Neural cell (in vitro differentiated cells): ENCODE results near the gene CSRNP3. TPM values are rescaled to one million over a fixed set of nuclear protein-coding genes. Genes with fewer than 3 reads are reported as not detected.
A peak's percentile ranks its signal among the peaks of the same experiment; 100 is the strongest.

Experiments used
- H2AFZ ChIP-seq: fragments of 200-600, 300-800 bp; sonication (generic), shearing (Covaris generic); 2 replicates; pipeline ENCODE4 v1.6.0; 2014; ENCODE audit warnings: low read depth, mild to moderate bottlenecking, antibody characterized with exemption, low read length, moderate library complexity
- H3F3A ChIP-seq: fragments of 200-600 bp; shearing (Covaris generic); 2 replicates; pipeline ENCODE4 v1.6.1; 2016; ENCODE audit warnings: mild to moderate bottlenecking, moderate library complexity, mixed read lengths, antibody characterized with exemption, low read length; ENCODE audit not compliant: insufficient read depth, poor library complexity, severe bottlenecking
- H3K27ac ChIP-seq: fragments of 200-600, 300-800 bp; sonication (generic), shearing (Covaris generic); 2 replicates; pipeline ENCODE4 v1.5.1; 2014; ENCODE audit warnings: mild to moderate bottlenecking, low read length, moderate library complexity
- H3K27me3 ChIP-seq: fragments of 300-800, 200-600 bp; sonication (generic), shearing (Covaris generic); 2 replicates; pipeline ENCODE4 v1.6.0; 2014; ENCODE audit warnings: mild to moderate bottlenecking, low read depth, low read length, moderate library complexity; ENCODE audit not compliant: insufficient read depth
- H3K36me3 ChIP-seq: fragments of 300-800, 200-600 bp; sonication (generic), shearing (Covaris generic); 2 replicates; pipeline ENCODE4 v1.5.1; 2014; ENCODE audit warnings: mild to moderate bottlenecking, antibody characterized with exemption, low read length, moderate library complexity; ENCODE audit not compliant: insufficient read depth
- H3K4me2 ChIP-seq: fragments of 300-800, 200-600 bp; sonication (generic), shearing (Covaris generic); 2 replicates; pipeline ENCODE4 v1.6.0; 2014; ENCODE audit warnings: mild to moderate bottlenecking, low read length
- H3K4me3 ChIP-seq: fragments of 300-800, 200-600 bp; sonication (generic), shearing (Covaris generic); 2 replicates; pipeline ENCODE4 v1.5.1; 2014; ENCODE audit warnings: mild to moderate bottlenecking, low read length, moderate library complexity
- H3K79me2 ChIP-seq: fragments of 200-600 bp; shearing (Covaris generic); replicated peaks from 2 replicates; pipeline ENCODE4 v1.6.0; 2014; ENCODE audit warnings: mild to moderate bottlenecking, low read length, moderate library complexity; ENCODE audit not compliant: insufficient read depth
- H3K9ac ChIP-seq: fragments of 300-800, 200-600 bp; sonication (generic), shearing (Covaris generic); 2 replicates; pipeline ENCODE4 v1.6.1; 2016; ENCODE audit warnings: mild to moderate bottlenecking, low read length, mixed read lengths
- H3K9me2 ChIP-seq: fragments of 200-600 bp; shearing (Covaris generic); 2 replicates; pipeline ENCODE4 v1.6.1; 2016; ENCODE audit warnings: mild to moderate bottlenecking, low read length, mixed read lengths; ENCODE audit not compliant: insufficient read depth
- H3K9me3 ChIP-seq: fragments of 200-600, 300-800 bp; sonication (generic), shearing (Covaris generic); 2 replicates; pipeline ENCODE4 v1.6.1; 2016; ENCODE audit warnings: mild to moderate bottlenecking, mixed run types, low read length, moderate library complexity, mixed read lengths
- H4K20me1 ChIP-seq: fragments of 200-600 bp; shearing (Covaris generic); 2 replicates; pipeline ENCODE4 v1.6.1; 2016; ENCODE audit warnings: mild to moderate bottlenecking, mixed run types; ENCODE audit not compliant: insufficient read depth
- EP300 ChIP-seq: fragments of 450-650 bp; conservative IDR thresholded peaks from 2 replicates; pipeline ENCODE4 v1.6.1; 2014; ENCODE audit warnings: antibody characterized with exemption, mild to moderate bottlenecking, moderate library complexity; ENCODE audit not compliant: poor library complexity, severe bottlenecking
- EZH2 ChIP-seq: fragments of 200-600, 300-800 bp; shearing (Covaris generic), sonication (generic); IDR thresholded peaks from 2 replicates; pipeline ENCODE4 v1.6.1; 2014; ENCODE audit warnings: antibody characterized with exemption, low read length, borderline replicate concordance, mild to moderate bottlenecking; ENCODE audit not compliant: insufficient read depth, poor library complexity, severe bottlenecking
- MXI1 ChIP-seq: fragments of 450-650 bp; conservative IDR thresholded peaks from 2 replicates; pipeline ENCODE4 v1.6.1; 2014; ENCODE audit warnings: antibody characterized with exemption, mild to moderate bottlenecking; ENCODE audit not compliant: poor library complexity, severe bottlenecking
- POLR2AphosphoS5 ChIP-seq: IDR thresholded peaks from 2 replicates; pipeline ENCODE4 v1.6.1; 2012
- RAD21 ChIP-seq: fragments of 450-650 bp; conservative IDR thresholded peaks from 2 replicates; pipeline ENCODE4 v1.6.1; 2014; ENCODE audit warnings: antibody characterized with exemption, mild to moderate bottlenecking, moderate library complexity
- SMC3 ChIP-seq: fragments of 450-650 bp; conservative IDR thresholded peaks from 2 replicates; pipeline ENCODE4 v1.6.1; 2014; ENCODE audit warnings: antibody characterized with exemption, mild to moderate bottlenecking, moderate library complexity; ENCODE audit not compliant: poor library complexity
- TAF1 ChIP-seq: IDR thresholded peaks from 2 replicates; pipeline ENCODE4 v1.6.1; 2012; ENCODE audit warnings: low read depth
- polyA plus RNA-seq: library from polyadenylated mRNA; depleted of rRNA; stranded (reverse); fragments of >200 nt; gene quantifications from 2 replicates; pipeline ENCODE4 v1.2.3, GENCODE V29; 2014
- TF ChIP-seq, protein P1 (sequence below): IDR thresholded peaks from 2 replicates; pipeline ENCODE4 v1.6.1; 2012; ENCODE audit warnings: borderline replicate concordance
- TF ChIP-seq, protein P2 (sequence below): fragments of 450-650 bp; IDR thresholded peaks from 2 replicates; pipeline ENCODE4 v1.5.1; 2014; ENCODE audit warnings: antibody characterized with exemption, mild to moderate bottlenecking, moderate library complexity; ENCODE audit not compliant: poor library complexity, severe bottlenecking

Gene CSRNP3
- polyA plus RNA-seq, 1 donor from 2014 or later: 66.6 TPM

DNA sequence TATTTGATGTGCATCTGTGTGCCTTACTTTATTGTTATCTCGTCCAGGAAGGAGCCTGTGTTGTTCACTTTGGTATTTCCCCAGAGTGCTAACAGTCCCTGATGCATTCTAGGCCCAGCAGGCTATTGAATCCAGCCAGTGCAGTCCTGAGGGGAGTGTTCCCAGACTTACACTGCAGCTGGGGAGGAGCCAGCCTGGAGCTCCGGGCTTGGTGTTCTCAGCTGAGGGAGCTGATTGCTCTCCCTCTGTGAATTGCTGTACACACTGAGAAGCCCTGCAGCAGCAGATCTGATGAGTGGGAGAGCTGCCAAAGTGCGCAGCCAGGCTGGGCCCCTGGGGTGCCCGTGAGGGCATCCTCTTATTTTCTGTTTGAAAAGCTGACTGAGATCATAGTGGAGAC, 165.4 kb downstream of the CSRNP3 start:
- H3K79me2 ChIP-seq: peaks cover 12% of the 10 kb centered on the region
- H3K4me2 ChIP-seq: peak overlapping the region; percentile 3
- no peaks in the 10 kb centered on the region for H3K36me3 ChIP-seq
- H3K27me3 ChIP-seq: no peaks in the 10 kb centered on the region
- no peak for TF ChIP-seq EZH2
- TF ChIP-seq, protein P1, sequence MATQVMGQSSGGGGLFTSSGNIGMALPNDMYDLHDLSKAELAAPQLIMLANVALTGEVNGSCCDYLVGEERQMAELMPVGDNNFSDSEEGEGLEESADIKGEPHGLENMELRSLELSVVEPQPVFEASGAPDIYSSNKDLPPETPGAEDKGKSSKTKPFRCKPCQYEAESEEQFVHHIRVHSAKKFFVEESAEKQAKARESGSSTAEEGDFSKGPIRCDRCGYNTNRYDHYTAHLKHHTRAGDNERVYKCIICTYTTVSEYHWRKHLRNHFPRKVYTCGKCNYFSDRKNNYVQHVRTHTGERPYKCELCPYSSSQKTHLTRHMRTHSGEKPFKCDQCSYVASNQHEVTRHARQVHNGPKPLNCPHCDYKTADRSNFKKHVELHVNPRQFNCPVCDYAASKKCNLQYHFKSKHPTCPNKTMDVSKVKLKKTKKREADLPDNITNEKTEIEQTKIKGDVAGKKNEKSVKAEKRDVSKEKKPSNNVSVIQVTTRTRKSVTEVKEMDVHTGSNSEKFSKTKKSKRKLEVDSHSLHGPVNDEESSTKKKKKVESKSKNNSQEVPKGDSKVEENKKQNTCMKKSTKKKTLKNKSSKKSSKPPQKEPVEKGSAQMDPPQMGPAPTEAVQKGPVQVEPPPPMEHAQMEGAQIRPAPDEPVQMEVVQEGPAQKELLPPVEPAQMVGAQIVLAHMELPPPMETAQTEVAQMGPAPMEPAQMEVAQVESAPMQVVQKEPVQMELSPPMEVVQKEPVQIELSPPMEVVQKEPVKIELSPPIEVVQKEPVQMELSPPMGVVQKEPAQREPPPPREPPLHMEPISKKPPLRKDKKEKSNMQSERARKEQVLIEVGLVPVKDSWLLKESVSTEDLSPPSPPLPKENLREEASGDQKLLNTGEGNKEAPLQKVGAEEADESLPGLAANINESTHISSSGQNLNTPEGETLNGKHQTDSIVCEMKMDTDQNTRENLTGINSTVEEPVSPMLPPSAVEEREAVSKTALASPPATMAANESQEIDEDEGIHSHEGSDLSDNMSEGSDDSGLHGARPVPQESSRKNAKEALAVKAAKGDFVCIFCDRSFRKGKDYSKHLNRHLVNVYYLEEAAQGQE: peak; percentile 36
- peak; percentile 17 for TF ChIP-seq RAD21
- peak; percentile 12 for TF ChIP-seq SMC3
- no peak for TF ChIP-seq TAF1
- TF ChIP-seq, protein P2, sequence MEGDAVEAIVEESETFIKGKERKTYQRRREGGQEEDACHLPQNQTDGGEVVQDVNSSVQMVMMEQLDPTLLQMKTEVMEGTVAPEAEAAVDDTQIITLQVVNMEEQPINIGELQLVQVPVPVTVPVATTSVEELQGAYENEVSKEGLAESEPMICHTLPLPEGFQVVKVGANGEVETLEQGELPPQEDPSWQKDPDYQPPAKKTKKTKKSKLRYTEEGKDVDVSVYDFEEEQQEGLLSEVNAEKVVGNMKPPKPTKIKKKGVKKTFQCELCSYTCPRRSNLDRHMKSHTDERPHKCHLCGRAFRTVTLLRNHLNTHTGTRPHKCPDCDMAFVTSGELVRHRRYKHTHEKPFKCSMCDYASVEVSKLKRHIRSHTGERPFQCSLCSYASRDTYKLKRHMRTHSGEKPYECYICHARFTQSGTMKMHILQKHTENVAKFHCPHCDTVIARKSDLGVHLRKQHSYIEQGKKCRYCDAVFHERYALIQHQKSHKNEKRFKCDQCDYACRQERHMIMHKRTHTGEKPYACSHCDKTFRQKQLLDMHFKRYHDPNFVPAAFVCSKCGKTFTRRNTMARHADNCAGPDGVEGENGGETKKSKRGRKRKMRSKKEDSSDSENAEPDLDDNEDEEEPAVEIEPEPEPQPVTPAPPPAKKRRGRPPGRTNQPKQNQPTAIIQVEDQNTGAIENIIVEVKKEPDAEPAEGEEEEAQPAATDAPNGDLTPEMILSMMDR: no peak
- TF ChIP-seq EP300: no peak
- TF ChIP-seq MXI1: no peak
- TF ChIP-seq POLR2AphosphoS5: peak; percentile 57
- H2AFZ ChIP-seq: no peak overlapping the region
- H3K9me2 ChIP-seq: no peaks in the 10 kb centered on the region
- H3F3A ChIP-seq: no peaks in the 10 kb centered on the region
- H3K9me3 ChIP-seq: no peaks in the 10 kb centered on the region
- H3K27ac ChIP-seq: peak overlapping the region; percentile 49
- no peak overlapping the region for H3K9ac ChIP-seq
- H4K20me1 ChIP-seq: no peaks in the 10 kb centered on the region
- H3K4me3 ChIP-seq: peak overlapping the region; percentile 35

DNA sequence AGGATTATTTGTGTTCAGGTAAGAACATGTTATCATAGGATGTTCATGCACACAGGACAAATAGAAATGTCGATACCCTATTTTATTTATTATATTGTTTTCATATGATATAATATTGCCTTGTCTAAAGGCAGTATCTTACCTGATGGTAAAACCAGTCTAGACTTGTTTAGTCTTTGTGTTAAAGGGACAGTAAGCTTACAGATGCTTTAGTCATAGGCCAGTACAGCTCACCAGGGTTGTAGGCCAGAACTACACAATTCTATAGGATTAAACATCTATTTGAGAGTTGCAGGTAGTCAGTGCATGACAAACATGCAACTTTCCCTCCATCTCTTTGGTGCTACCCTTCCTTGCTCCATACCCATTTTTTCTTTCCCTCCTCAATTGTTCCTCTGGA, 166.0 kb downstream of the CSRNP3 start:
- Histone ChIP-seq H3K4me2 (peak overlapping the region; percentile 3), H3K9ac (no peak overlapping the region), H3K36me3 (no peaks in the 10 kb centered on the region), H3K79me2 (peaks cover 12% of the 10 kb centered on the region), H2AFZ (no peak overlapping the region), H3K27ac (peak overlapping the region; percentile 49), H3K9me2 (no peaks in the 10 kb centered on the region), H3K4me3 (peak overlapping the region; percentile 35), H3F3A (no peaks in the 10 kb centered on the region), H4K20me1 (no peaks in the 10 kb centered on the region), H3K9me3 (no peaks in the 10 kb centered on the region), H3K27me3 (no peaks in the 10 kb centered on the region)
- TF ChIP-seq POLR2AphosphoS5 (no peak), SMC3 (no peak), EZH2 (no peak), MXI1 (no peak), RAD21 (no peak), EP300 (no peak), TAF1 (no peak)
- TF ChIP-seq, protein P1: no peak
- TF ChIP-seq, protein P2: no peak
